ENCODE results near the gene PIK3C3.

DNA sequence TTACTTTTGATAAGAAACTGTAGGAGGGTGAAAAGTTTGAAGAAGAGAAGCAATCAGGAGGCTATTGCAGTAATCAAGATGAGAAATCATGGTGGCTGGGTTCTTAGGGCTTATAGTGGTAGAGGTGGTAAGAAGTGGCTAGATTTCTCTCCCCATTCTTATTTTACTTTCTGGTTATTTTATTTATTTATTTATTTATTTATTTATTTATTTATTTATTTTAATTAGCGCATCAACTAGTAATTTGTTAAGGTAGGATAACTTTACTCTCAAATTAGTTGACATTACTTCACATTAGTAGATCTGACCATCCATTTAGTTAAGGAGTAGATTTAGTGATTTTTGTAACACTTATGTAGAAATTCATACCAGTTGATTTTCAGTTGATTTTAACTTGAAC, 77.4 kb downstream of the PIK3C3 start:
- no peak for TF ChIP-seq POLR2A (IDR thresholded peaks at IDR 0.05)
- TF ChIP-seq, protein P1, sequence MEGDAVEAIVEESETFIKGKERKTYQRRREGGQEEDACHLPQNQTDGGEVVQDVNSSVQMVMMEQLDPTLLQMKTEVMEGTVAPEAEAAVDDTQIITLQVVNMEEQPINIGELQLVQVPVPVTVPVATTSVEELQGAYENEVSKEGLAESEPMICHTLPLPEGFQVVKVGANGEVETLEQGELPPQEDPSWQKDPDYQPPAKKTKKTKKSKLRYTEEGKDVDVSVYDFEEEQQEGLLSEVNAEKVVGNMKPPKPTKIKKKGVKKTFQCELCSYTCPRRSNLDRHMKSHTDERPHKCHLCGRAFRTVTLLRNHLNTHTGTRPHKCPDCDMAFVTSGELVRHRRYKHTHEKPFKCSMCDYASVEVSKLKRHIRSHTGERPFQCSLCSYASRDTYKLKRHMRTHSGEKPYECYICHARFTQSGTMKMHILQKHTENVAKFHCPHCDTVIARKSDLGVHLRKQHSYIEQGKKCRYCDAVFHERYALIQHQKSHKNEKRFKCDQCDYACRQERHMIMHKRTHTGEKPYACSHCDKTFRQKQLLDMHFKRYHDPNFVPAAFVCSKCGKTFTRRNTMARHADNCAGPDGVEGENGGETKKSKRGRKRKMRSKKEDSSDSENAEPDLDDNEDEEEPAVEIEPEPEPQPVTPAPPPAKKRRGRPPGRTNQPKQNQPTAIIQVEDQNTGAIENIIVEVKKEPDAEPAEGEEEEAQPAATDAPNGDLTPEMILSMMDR (IDR thresholded peaks at IDR 0.05): no peak

Data from adrenal gland (tissue), 5 donors.